ENCODE results near the gene FOXO3.
"Not testable (repeated sequence)": the region's sequence is repeated elsewhere in the genome, so short reads cannot be mapped to it uniquely, and the experiment has no call there.

Gene FOXO3

GRCh38 chr6:108663494-108664064 is 102.9 kb downstream of the FOXO3 start:
- not testable (repeated sequence) for DNase-seq

DNA sequence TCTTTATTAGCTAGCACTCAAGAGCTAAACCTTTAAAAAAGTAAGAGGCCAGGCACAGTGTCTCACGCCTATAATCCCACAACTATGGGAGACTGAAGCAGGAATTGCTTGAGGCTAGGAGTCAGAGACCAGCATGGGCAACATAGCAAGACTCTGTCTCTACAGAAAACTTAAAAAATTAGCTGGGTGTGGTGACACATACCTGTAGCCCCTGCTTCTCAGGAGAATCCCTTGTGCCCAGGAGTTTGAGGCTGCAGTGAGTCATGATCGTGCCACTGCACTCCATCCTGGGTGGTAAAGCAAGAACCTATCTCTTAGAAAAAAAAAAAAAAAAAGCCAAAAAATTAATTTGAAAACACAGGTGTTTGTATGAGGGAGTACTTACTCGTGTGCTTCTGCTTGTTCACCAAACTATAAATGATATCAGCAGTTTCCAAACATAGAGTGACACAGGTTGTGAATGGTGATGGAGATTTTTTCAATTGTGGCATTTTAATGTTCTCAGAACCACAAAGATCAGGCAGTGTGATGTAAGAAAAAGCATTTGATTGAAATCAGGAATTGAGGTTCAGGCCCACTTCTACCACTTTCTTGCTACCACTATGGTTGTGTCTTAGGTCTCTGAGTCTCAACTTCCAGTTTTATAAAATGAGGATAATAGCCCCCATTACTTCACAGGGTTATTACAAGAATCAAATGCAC is 104.9 kb downstream of the FOXO3 start:
- no peak for DNase-seq

DNA sequence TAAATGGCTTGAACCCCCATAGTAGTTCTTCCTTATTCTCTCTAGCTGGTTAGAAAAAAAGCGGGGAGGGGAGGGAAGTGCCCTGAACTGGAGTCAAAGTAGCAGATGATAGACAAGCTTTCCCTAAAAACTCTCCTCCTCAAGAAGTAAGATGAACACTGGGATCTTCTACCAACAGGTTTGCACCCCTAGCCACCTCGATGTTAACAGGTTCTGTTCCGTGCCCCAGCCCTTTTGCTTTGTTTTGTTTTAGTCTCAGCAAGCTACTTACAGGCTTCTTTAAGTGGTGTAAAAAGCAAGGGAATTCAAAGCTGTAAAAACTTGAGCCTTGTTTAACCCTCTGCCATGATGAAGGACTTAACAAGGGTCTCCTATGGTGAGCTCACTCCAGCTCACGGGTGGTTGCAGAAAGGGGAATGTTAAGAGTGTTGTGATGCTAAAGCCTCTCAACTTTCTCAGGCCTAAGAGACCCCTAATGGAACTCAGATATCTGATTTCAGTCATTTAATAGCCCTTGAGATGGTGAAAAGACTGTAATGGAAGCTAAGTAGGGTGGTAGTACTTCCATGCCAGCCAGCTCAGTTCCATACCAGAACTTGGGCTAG is 106.0 kb downstream of the FOXO3 start:
- DNase-seq, result no peak

DNA sequence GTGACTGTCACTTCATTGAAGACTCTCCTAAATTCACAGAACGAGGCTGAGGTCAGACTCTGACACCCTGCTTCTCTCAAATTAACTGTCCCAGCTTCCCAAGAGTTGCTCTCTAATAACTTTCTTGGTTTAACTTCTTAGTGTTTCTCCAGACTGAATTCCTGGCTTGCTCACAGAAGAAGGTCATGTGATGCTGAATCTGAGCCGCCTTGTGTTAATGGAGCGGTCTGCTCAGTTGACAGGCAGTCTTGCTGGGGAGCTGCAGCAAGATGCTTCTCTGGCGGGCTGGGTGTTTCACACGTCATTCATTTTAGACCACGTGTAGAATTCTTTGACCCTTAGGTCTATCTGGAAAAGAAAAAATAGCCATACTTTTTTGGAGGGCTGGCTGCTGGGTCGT is 107.3 kb downstream of the FOXO3 start:
- DNase-seq, result no peak

GRCh38 chr6:108669673-108670072 is 109.0 kb downstream of the FOXO3 start:
- no peak for DNase-seq

DNA sequence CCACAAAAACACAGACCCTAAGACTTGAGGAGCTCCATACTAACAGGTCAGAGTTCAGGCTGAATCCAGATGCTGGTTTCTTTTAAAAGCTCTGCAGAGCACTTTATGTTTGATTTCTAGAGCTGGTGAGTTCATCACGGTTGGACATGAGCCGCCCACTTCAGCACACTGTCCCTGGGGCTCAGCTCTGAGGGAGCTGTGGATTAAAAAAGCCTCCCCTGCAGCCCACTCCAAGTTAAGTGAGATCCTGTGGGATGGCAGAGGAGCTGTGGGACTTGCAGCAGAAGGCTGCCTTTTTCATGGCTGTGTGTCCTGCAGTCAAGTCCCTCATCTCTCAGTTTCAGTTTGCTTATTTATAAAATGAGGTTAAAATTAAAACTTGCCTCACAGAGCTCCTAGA is 110.5 kb downstream of the FOXO3 start:
- DNase-seq, result no peak

GRCh38 chr6:108671790-108672189 is 111.1 kb downstream of the FOXO3 start:
- DNase-seq, result no peak

GRCh38 chr6:108672641-108673040 is 111.9 kb downstream of the FOXO3 start:
- no peak for DNase-seq

DNA sequence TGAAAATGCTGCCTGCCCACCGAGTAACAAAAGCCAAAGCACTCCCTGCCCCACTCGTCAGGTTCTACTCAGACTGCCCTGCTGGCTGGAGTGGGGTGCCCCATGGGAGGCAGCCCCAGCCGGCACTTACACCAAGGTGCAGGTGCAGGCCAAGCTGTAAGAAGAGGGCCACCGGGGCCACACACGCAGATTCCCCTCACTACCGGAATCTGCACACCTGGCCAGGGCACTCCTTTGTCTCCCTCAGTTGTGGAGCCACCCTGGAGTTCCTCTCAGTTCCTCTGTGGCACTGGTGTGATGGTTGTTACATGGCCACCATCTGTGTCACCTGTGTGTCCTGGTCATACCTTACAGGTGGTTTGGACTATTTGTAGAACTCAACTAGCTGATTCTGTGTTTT is 112.4 kb downstream of the FOXO3 start:
- no peak for DNase-seq

DNA sequence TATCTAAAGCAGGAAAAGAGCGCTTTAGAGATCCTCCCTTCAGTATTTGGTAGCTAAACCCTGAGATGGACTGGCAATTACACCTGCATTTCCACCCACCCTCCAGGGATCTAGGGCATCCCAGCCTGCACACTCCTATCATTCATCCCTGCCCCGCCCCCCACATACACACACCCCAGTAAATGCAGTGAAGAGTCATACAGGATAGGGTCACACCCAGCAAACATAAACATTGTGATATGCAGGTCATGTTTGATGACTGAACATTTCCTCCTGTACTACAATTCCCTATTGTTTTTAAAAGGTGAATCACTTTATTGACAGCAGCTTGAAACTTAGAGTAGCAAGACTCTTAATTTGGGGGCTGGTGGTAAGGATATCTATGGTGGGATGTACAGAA is 112.9 kb downstream of the FOXO3 start:
- DNase-seq, result no peak

- no peak for DNase-seq
These were observed 114.8 kb downstream of the FOXO3 start for GRCh38 chr6:108675226-108676200.

DNA sequence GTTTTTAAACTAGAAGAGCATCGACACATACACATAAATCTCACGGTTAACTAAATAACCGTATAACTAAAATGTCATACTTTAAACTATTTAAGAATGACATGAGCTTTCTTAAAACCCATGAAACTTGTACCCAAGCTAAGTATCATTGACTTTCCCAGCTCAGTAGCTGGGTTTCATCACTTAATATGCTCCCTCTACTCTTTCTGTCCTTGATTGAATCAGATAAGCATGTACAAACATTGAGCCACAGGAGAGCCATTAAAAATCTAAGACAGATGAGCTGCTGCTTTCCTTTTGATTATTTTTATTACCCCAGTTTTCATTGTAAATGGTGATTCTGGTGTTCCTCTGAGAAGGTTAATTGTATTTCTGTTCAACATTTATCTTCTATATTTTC is 115.8 kb downstream of the FOXO3 start:
- no peak for DNase-seq

DNA sequence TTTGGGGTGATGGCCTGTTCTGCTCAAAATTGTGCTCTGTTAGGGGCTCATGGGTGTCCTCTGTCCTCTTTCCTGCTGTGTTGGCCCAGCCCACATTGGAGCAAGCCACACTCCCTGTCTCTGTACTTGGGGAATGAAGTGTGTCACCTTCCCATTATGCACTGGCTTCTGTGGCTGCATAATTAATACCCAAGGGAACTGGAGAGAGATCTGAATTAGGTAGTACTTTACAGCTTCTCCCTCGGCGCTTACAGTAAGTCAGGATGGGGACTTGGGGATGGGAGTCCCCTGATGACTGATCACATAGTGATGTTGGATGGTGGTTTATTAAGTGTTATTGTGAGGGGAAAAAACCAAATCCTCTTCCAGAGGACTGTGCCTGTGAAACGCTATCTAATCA is 116.6 kb downstream of the FOXO3 start:
- DNase-seq, result no peak

- no peak for DNase-seq
These were observed 117.2 kb downstream of the FOXO3 start for GRCh38 chr6:108677894-108678293.

DNA sequence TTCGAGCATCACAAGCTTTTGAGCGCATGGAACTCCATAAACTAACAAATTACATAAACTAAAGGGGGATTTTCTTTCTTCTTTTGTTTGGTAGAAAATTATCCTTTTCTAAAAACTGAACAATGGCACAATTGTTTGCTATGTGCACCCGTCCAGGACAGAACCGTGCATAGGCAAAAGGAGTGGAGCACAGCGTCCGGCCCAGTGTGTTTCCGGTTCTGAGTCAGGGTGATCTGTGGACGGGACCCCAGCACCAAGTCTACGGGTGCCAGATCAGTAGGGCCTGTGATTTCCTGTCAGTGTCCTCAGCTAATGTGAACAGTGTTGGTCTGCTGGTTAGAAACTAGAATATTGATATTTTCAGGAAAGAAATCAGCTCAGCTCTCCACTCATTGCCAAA is 119.6 kb downstream of the FOXO3 start:
- not testable (repeated sequence) for DNase-seq

DNA sequence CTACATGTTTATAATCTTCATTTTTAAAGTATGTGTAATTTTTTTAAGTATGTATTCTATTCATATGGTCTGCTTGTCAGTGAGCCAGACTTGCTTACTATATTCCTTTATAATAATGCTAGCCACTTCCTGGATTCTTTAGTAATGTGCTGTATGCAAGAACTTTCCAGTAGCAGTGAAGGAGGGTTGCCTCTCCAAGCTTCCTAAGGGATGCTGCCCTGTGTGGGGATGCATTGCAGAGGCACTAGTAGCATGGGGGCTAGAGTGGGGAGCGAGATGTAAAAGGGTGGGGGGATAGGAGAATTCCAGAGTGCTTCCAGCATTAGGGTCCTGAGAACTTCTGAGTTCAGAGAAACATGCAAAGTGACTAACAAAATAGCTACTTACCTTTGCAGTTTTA is 121.0 kb downstream of the FOXO3 start:
- DNase-seq, result not testable (repeated sequence)

DNA sequence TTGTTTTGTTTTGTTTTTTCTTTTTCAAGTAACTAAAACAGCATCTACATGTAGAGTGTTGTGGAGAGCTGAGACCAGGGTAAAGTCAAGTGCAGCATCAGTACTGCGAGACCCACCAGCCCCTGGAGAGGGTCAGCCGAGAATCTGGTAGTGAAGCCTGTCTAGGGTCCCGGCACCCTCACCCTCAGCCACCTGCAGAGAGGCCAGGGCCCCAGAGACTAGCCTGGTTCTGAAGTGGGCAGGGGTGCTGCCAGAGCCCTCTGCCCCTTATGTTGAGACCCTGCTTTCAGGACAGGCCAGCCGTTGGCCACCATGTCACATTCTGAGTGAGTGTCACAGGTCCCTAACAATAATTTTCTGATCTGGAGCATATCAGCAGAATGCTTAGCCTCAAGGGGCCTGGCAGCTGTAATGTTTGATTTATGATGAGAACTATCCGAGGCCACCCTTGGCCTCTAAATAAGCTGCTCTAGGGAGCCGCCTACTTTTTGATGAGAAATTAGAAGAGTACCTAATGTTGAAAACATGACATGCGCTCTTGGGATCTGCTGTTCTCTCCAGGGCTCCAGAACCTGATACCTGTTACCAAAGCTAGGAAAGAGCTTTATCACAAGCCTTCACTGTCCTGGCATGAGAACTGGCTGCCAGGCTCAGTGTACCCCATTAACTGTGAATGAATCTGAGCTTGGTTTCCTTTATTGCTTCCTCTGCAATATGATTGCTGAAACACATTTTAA is 121.8 kb downstream of the FOXO3 start:
- DNase-seq, result not testable (repeated sequence)

- DNase-seq, result not testable (repeated sequence)
These were observed 123.3 kb downstream of the FOXO3 start for GRCh38 chr6:108683976-108684375.

DNA sequence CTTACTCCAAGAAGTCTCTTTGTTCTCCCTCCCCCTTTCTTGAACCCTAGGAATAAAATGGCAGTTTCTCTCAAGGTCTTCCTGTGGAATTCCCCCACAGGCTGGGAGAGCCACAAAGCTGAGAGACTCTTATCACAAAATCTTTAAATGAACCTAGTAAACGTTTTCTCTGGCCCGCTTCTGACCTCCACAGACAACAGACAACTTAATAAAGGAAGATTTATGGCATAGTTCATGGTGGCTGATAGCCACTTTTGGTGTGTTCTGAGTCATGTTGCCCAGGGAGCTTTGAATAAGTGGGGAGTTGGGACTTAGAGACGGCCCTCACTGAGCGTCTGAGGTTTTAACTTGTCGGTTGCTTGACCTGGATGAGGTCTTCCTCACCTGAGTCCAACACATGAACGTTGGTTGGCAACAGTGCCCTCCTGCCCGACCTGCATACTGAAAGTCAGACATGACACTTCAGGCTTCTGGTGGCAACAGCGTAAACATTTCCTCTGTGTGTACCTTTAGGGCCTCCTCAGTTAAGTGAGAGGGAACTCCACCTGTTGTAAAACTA is 124.1 kb downstream of the FOXO3 start:
- no peak for DNase-seq

DNA sequence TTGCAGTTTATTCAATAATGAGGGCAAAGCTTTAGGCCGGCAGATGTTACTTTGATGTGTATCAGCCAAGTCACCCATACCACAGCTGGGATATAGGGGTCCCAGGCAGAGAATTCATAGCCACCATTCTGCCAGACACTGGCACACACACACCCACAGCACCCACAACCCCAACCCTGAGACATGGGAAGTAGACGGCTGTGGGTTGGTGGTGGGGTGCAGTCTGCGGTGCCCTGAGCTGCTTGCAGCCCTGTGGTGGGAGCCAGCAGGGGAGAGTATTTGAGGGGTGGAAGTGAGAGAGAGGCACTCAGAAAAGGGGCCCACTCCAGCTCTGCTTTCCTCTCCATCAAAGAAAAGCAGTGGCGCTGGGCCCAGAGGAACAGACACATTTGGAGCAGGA is 125.3 kb downstream of the FOXO3 start:
- no peak for DNase-seq

- DNase-seq, result no peak
These were observed 126.2 kb downstream of the FOXO3 start for GRCh38 chr6:108686896-108687295.

- DNase-seq, result no peak
These were observed 127.2 kb downstream of the FOXO3 start for GRCh38 chr6:108687921-108688320.

All from activated gamma-delta T cell (primary cell).